ENCODE measurements around the gene GPC6.

The GPC6 gene

GRCh38 chr13:94233837-94234236 lies 1007.2 kb downstream of the GPC6 start:
- no peak for DNase-seq

- DNase-seq = no peak
Measured at GRCh38 chr13:94234738-94235137, 1008.1 kb downstream of the GPC6 start.

GRCh38 chr13:94236132-94236531 lies 1009.5 kb downstream of the GPC6 start:
- no peak for DNase-seq

- DNase-seq = no peak
Measured at GRCh38 chr13:94236872-94237271, 1010.3 kb downstream of the GPC6 start.

GRCh38 chr13:94239135-94239534 lies 1012.5 kb downstream of the GPC6 start:
- DNase-seq = peak in 1 of 2 donors; percentile 37

- DNase-seq = no peak
Measured at GRCh38 chr13:94242554-94242953, 1015.9 kb downstream of the GPC6 start.

- DNase-seq = no peak
Measured at GRCh38 chr13:94243551-94243950, 1016.9 kb downstream of the GPC6 start.

- no peak for DNase-seq
Measured at GRCh38 chr13:94246495-94246894, 1019.9 kb downstream of the GPC6 start.

GRCh38 chr13:94247890-94248289 lies 1021.3 kb downstream of the GPC6 start:
- DNase-seq = no peak

GRCh38 chr13:94248454-94249228 lies 1022.0 kb downstream of the GPC6 start:
- DNase-seq = no peak

GRCh38 chr13:94249512-94249911 lies 1022.9 kb downstream of the GPC6 start:
- DNase-seq = no peak

- DNase-seq = no peak
Measured at GRCh38 chr13:94251831-94252608, 1025.4 kb downstream of the GPC6 start.

GRCh38 chr13:94254737-94255136 lies 1028.1 kb downstream of the GPC6 start:
- DNase-seq = no peak

GRCh38 chr13:94256721-94257120 lies 1030.1 kb downstream of the GPC6 start:
- DNase-seq = no peak

GRCh38 chr13:94259984-94260383 lies 1033.4 kb downstream of the GPC6 start:
- no peak for DNase-seq

- DNase-seq = no peak
Measured at GRCh38 chr13:94261163-94261562, 1034.6 kb downstream of the GPC6 start.

- no peak for DNase-seq
Measured at GRCh38 chr13:94263038-94263437, 1036.4 kb downstream of the GPC6 start.

GRCh38 chr13:94267581-94268366 lies 1041.2 kb downstream of the GPC6 start:
- no peak for DNase-seq

GRCh38 chr13:94268661-94269060 lies 1042.1 kb downstream of the GPC6 start:
- no peak for DNase-seq

- no peak for DNase-seq
Measured at GRCh38 chr13:94269557-94269956, 1043.0 kb downstream of the GPC6 start.

GRCh38 chr13:94270556-94270955 lies 1043.9 kb downstream of the GPC6 start:
- no peak for DNase-seq

- DNase-seq = no peak
Measured at GRCh38 chr13:94272038-94272437, 1045.4 kb downstream of the GPC6 start.

- DNase-seq = no peak
Measured at GRCh38 chr13:94280349-94280748, 1053.7 kb downstream of the GPC6 start.
